GF-D8 (cell line): ENCODE measurements around the gene CHAF1B.

ENCODE experiments used
- DNase-seq: peaks from one replicate; lab custom pipeline; 2025; lab: John Stamatoyannopoulos, UW

CHAF1B gene

GRCh38 chr21:36463991-36464390 is 78.8 kb downstream of the CHAF1B start:
- DNase-seq, result no peak

- DNase-seq, result no peak
These were observed 79.4 kb downstream of the CHAF1B start for GRCh38 chr21:36464590-36464989.

GRCh38 chr21:36465478-36465877 is 80.3 kb downstream of the CHAF1B start:
- no peak for DNase-seq

- DNase-seq, result no peak
These were observed 80.9 kb downstream of the CHAF1B start for GRCh38 chr21:36466061-36466511.
